GM12878 (cell line): ENCODE results near the gene MAP1LC3B. TPM values are rescaled to one million over a fixed set of nuclear protein-coding genes. Genes with fewer than 3 reads are reported as not detected.

Experiments
- ATAC-seq: fragments of 200-7000 bp; cut with Tn5 transposase; 3 replicates; pipeline ENCODE4 v1.9.1; 2020; ENCODE audit warnings: mild to moderate bottlenecking, moderate library complexity
- BruUV-seq: library from RNA; stranded (reverse); fragments of 400-500 nt; replicated peaks from 2 replicates; lab custom pipeline; 2021; lab: Mats Ljungman, UMichigan
- CTCF ChIA-PET: fragments of 300-600 bp; sonication (Branson Sonifier 250); formaldehyde crosslinking; extraction: SDS; loops from one replicate; lab custom pipeline; 2021; ENCODE audit warnings: inconsistent platforms; lab: Yijun Ruan, JAX
- POLR2A ChIA-PET: fragments of 350-600 bp; formaldehyde crosslinking; extraction: SDS; loops from one replicate; lab custom pipeline; 2021; ENCODE audit warnings: inconsistent platforms; lab: Charles Lee
- RAD21 ChIA-PET: fragments of 300-600 bp; sonication (Branson Sonifier 250); formaldehyde crosslinking; loops from one replicate; lab custom pipeline; 2023; ENCODE audit warnings: antibody characterized with exemption; ENCODE audit not compliant: unreplicated experiment; lab: Charles Lee
- SMC1A ChIA-PET: fragments of 300-600 bp; sonication (Branson Sonifier 250); formaldehyde crosslinking; loops from one replicate; lab custom pipeline; 2023; ENCODE audit not compliant: unreplicated experiment, uncharacterized antibody; lab: Charles Lee
- DNase-seq: peaks from one replicate; pipeline ENCODE4 v3.0.0-alpha.2; 2011; ENCODE audit warnings: low read depth, low spot score
- FAIRE-seq: peaks from 3 replicates; lab custom pipeline; 2011; peaks lifted over from hg19 to GRCh38; lab: Jason Lieb, UNC
- H2AFZ ChIP-seq: 2 replicates; pipeline ENCODE4 v1.6.0; 2011; ENCODE audit warnings: low read depth, low read length, control low read depth; ENCODE audit not compliant: control insufficient read depth
- H3K27ac ChIP-seq: 2 replicates; pipeline ENCODE4 v1.5.1; 2011; ENCODE audit warnings: control low read depth; ENCODE audit not compliant: control insufficient read depth, insufficient read depth
- H3K27me3 ChIP-seq, 2 experiments: replicated peaks in 1 of 2; 2 replicates each; pipeline versions ENCODE4 v1.6.0 to v1.6.1; 2011; ENCODE audit warnings: low read length in 1 of 2; ENCODE audit not compliant: control insufficient read depth in 2 of 2, insufficient read depth in 2 of 2
- H3K36me3 ChIP-seq, 2 experiments: 2 replicates each; pipeline ENCODE4 v1.5.1; 2011; ENCODE audit warnings: low read length in 1 of 2; ENCODE audit not compliant: control insufficient read depth in 2 of 2, insufficient read depth in 2 of 2
- H3K4me1 ChIP-seq: 2 replicates; pipeline ENCODE4 v1.6.1; 2011; ENCODE audit warnings: mild to moderate bottlenecking, low read length, moderate library complexity, mixed read lengths; ENCODE audit not compliant: control insufficient read depth, insufficient read depth
- H3K4me2 ChIP-seq: 2 replicates; pipeline ENCODE4 v1.6.0; 2011; ENCODE audit warnings: control low read depth; ENCODE audit not compliant: control insufficient read depth, insufficient read depth
- H3K4me3 ChIP-seq: fragments of 200-600 bp; sonication (generic); 2 replicates; pipeline ENCODE4 v1.5.1; 2016
- H3K79me2 ChIP-seq: 2 replicates; pipeline ENCODE4 v1.6.0; 2011; ENCODE audit warnings: low read length; ENCODE audit not compliant: control insufficient read depth, insufficient read depth
- H3K9ac ChIP-seq: 2 replicates; pipeline ENCODE4 v1.8.0; 2011; ENCODE audit warnings: low read length, control low read depth, mixed read lengths; ENCODE audit not compliant: control insufficient read depth, insufficient read depth
- H3K9me3 ChIP-seq: replicated peaks from 3 replicates; pipeline ENCODE4 v1.5.1; 2011; ENCODE audit warnings: mild to moderate bottlenecking, low read length; ENCODE audit not compliant: control insufficient read depth, insufficient read depth
- H4K20me1 ChIP-seq: 2 replicates; pipeline ENCODE4 v1.6.0; 2011; ENCODE audit not compliant: control insufficient read depth, insufficient read depth
- DPF2 ChIP-seq: fragments of 450-650 bp; IDR thresholded peaks from 2 replicates; pipeline ENCODE4 v1.6.1; 2017; ENCODE audit warnings: mild to moderate bottlenecking
- EGR1 ChIP-seq, 2 experiments: IDR thresholded peaks; 1 replicate in 1 of 2; 2 replicates in 1 of 2; pipeline ENCODE4 v1.6.1; 2011 to 2012; ENCODE audit warnings: low read depth in 2 of 2, low read length in 2 of 2, borderline replicate concordance in 1 of 2, mild to moderate bottlenecking in 1 of 2, moderate library complexity in 1 of 2
- WGBS: methylation state at CpG from one replicate; pipeline ENCODE4 v1.1.6; 2016; ENCODE audit warnings: low lambda C conversion rate; ENCODE audit not compliant: insufficient replicate concordance, insufficient coverage; ENCODE audit errors: missing lambda C conversion rate; 5-methylcytosine and 5-hydroxymethylcytosine counted together
- in situ Hi-C: fragments of 300-500 bp; cut with MboI; formaldehyde crosslinking; loops from 9 replicates; pipeline ENCODE4 v1.14.3; 2018; ENCODE audit warnings: mixed read lengths
- intact Hi-C: fragments of 100-400 bp; cut with micrococcal nuclease; formaldehyde crosslinking; loops from one replicate; pipeline ENCODE4 v1.14.2; 2022; ENCODE audit not compliant: unreplicated experiment
- polyA plus RNA-seq, 11 experiments: library from polyadenylated mRNA; depleted of rRNA in 4 of 11; unstranded in 6 of 11; stranded (reverse) in 5 of 11; fragments of >200 nt; fragmentation: Nextera tagmentation in 4 of 11; fragmentation: Illumina TruSeq in 1 of 11; extraction: Ambion mirVana in 4 of 11; extraction: Trizol in 1 of 11; gene quantifications; 1 replicate in 1 of 11; 2 replicates in 10 of 11; pipeline versions ENCODE4 v1.2.1 to v1.2.3, GENCODE V29; 2011 to 2016; ENCODE audit warnings: inconsistent platforms in 2 of 11, missing spikeins in 2 of 11, low read depth in 1 of 11
- total RNA-seq, 4 experiments: library from RNA; depleted of rRNA in 3 of 4; stranded (reverse); fragments of >200 nt in 3 of 4; fragmentation: Illumina TruSeq in 1 of 4; extraction: Trizol in 1 of 4; gene quantifications; 2 replicates each; pipeline versions ENCODE4 v1.2.1 to v1.2.3, GENCODE V29; 2013 to 2021
- TF ChIP-seq, protein P1 (sequence below): IDR thresholded peaks from 2 replicates; pipeline ENCODE4 v1.6.1; 2012; ENCODE audit warnings: improper control_type of control experiment, low read depth, low read length; ENCODE audit not compliant: insufficient replicate concordance

Gene MAP1LC3B
- total and polyA plus RNA-seq, 10 of the 15 experiments (the other 5 are each of a cell fraction or from before 2014, with no cell fraction given): 6.1 to 42.8 (median 13.7) TPM

GRCh38 chr16:87442581-87442966 is 50.4 kb downstream of the MAP1LC3B start:
- no peaks in the 10 kb centered on the region for H3K79me2 ChIP-seq
- in situ Hi-C loops: no loop called here
- WGBS: 61% methylated on average over 4 of the region's 4 CpGs
- no peaks in the 10 kb centered on the region for H4K20me1 ChIP-seq
- no peak overlapping the region for H2AFZ ChIP-seq
- BruUV-seq: no TSS peak
- H3K27me3 ChIP-seq: no peaks in the 10 kb centered on the region; a peak in 1 of 4 replicates
- no peaks in the 10 kb centered on the region for H3K4me1 ChIP-seq
- H3K36me3 ChIP-seq: no peaks in the 10 kb centered on the region
- POLR2A ChIA-PET: no interaction called here
- ATAC-seq (no peak), DNase-seq (no peak), FAIRE-seq (no peak)
- CTCF ChIA-PET: no interaction called here
- TF ChIP-seq, protein P1, sequence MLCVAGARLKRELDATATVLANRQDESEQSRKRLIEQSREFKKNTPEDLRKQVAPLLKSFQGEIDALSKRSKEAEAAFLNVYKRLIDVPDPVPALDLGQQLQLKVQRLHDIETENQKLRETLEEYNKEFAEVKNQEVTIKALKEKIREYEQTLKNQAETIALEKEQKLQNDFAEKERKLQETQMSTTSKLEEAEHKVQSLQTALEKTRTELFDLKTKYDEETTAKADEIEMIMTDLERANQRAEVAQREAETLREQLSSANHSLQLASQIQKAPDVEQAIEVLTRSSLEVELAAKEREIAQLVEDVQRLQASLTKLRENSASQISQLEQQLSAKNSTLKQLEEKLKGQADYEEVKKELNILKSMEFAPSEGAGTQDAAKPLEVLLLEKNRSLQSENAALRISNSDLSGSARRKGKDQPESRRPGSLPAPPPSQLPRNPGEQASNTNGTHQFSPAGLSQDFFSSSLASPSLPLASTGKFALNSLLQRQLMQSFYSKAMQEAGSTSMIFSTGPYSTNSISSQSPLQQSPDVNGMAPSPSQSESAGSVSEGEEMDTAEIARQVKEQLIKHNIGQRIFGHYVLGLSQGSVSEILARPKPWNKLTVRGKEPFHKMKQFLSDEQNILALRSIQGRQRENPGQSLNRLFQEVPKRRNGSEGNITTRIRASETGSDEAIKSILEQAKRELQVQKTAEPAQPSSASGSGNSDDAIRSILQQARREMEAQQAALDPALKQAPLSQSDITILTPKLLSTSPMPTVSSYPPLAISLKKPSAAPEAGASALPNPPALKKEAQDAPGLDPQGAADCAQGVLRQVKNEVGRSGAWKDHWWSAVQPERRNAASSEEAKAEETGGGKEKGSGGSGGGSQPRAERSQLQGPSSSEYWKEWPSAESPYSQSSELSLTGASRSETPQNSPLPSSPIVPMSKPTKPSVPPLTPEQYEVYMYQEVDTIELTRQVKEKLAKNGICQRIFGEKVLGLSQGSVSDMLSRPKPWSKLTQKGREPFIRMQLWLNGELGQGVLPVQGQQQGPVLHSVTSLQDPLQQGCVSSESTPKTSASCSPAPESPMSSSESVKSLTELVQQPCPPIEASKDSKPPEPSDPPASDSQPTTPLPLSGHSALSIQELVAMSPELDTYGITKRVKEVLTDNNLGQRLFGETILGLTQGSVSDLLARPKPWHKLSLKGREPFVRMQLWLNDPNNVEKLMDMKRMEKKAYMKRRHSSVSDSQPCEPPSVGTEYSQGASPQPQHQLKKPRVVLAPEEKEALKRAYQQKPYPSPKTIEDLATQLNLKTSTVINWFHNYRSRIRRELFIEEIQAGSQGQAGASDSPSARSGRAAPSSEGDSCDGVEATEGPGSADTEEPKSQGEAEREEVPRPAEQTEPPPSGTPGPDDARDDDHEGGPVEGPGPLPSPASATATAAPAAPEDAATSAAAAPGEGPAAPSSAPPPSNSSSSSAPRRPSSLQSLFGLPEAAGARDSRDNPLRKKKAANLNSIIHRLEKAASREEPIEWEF: no peak
- TF ChIP-seq EGR1 (IDR thresholded peaks at IDR 0.05; ENCODE audit: borderline replicate concordance in 1 of 2, low read depth in 2 of 2, low read length in 2 of 2) (no peak), DPF2 (no peak)
- no peak overlapping the region for H3K4me3 ChIP-seq
- no peak overlapping the region for H3K27ac ChIP-seq
- H3K9ac ChIP-seq: no peak overlapping the region
- no peak overlapping the region for H3K4me2 ChIP-seq
- no peaks in the 10 kb centered on the region; the same call in 2 of the 3 replicates for H3K9me3 ChIP-seq
- SMC1A ChIA-PET: no interaction called here
- RAD21 ChIA-PET: no interaction called here
- intact Hi-C loops: no loop called here
